Colonic mucosa (tissue), 4 donors: ENCODE measurements around the gene LMF1. TPM values are rescaled to one million over a fixed set of nuclear protein-coding genes. Genes with fewer than 3 reads are reported as not detected.

Experiments
- DNase-seq: peaks from one replicate; pipeline ENCODE4 v3.0.0-alpha.2; 2020
- H3K27ac ChIP-seq: fragments of 200-600 bp; one replicate; pipeline ENCODE4 v1.8.0; 2021
- H3K27me3 ChIP-seq: fragments of 200-600 bp; one replicate; pipeline ENCODE4 v1.8.0; 2021
- H3K36me3 ChIP-seq: fragments of 200-600 bp; one replicate; pipeline ENCODE4 v1.8.0; 2021
- H3K4me1 ChIP-seq: fragments of 200-600 bp; one replicate; pipeline ENCODE4 v1.8.0; 2021; ENCODE audit warnings: mild to moderate bottlenecking
- H3K4me3 ChIP-seq: fragments of 200-600 bp; one replicate; pipeline ENCODE4 v1.8.0; 2021
- H3K9ac ChIP-seq, 2 donors: one replicate each; pipeline ENCODE4 v1.7.0; 2013; ENCODE audit warnings: control low read depth in 2 of 2, low read depth in 2 of 2, low read length in 2 of 2
- H3K9me3 ChIP-seq: fragments of 200-600 bp; one replicate; pipeline ENCODE4 v1.8.0; 2021
- CTCF ChIP-seq: fragments of 200-600 bp; IDR thresholded peaks from one replicate; pipeline ENCODE4 v1.8.0; 2022; ENCODE audit warnings: antibody characterized with exemption, mild to moderate bottlenecking
- intact Hi-C: fragments of 100-400 bp; cut with DNase I; formaldehyde crosslinking; loops from one replicate; pipeline ENCODE4 v1.14.1; 2022
- total RNA-seq, 2 donors: library from RNA; stranded (reverse); fragmentation: NEBNext Ultra II Directional in 1 of 2; extraction: Animal tissue kit (Norgen Biotek cat#: 25700) in 1 of 2; gene quantifications; one replicate each; pipeline ENCODE4 v1.2.1, GENCODE V29; 2021
- donor health status: healthy.
- donor health status: DM: no; HTN: no; CAD: no.
- donor health status: DM: no; HTN: no; CAD: no.

The LMF1 gene
- total RNA-seq, 2 donors from 2014 or later, result 8.4 to 12.8 TPM

GRCh38 chr16:899683-900060 is 71.1 kb downstream of the LMF1 start:
- no peak overlapping the region for H3K9ac ChIP-seq
- H3K36me3 ChIP-seq, result no peaks in the 10 kb centered on the region
- H3K27ac ChIP-seq, result no peak overlapping the region
- no peaks in the 10 kb centered on the region for H3K9me3 ChIP-seq
- H3K4me1 ChIP-seq, result no peaks in the 10 kb centered on the region
- no peak overlapping the region for H3K4me3 ChIP-seq
- H3K27me3 ChIP-seq, result no peaks in the 10 kb centered on the region
- TF ChIP-seq CTCF, result no peak
- no peak for DNase-seq
- intact Hi-C loops, result no loop called here

- Histone ChIP-seq H3K4me3 (no peak overlapping the region), H3K27ac (no peak overlapping the region), H3K9ac (no peak overlapping the region), H3K27me3 (no peaks in the 10 kb centered on the region), H3K4me1 (no peaks in the 10 kb centered on the region), H3K9me3 (no peaks in the 10 kb centered on the region), H3K36me3 (no peaks in the 10 kb centered on the region)
- intact Hi-C loops, result no loop called here
- TF ChIP-seq CTCF, result no peak
- DNase-seq, result no peak
Observed at GRCh38 chr16:898761-899682, 71.8 kb downstream of the LMF1 start.

DNA sequence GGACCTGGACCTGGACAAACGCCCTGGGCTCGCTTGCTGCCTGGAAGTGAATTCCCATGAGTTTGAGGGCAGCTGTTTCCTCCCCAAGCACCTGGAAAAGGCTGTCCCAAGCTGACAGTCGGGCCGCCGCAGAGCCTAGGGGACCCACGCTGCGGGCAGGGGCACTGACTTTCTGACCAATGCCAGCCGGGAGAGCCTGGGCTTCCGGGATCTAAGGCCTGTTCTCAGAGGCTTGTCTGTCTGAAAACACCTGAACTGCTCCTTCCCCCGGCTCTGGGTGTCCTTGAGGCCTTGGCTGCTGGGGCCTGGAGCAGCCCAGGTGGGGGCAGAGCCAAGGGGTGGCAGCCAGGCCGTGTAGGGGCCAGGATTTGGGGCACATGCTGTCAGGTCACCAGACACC is 72.6 kb downstream of the LMF1 start:
- no peak for DNase-seq
- Histone ChIP-seq H3K9ac (no peak overlapping the region), H3K27ac (no peak overlapping the region), H3K36me3 (no peaks in the 10 kb centered on the region), H3K27me3 (no peaks in the 10 kb centered on the region), H3K4me1 (no peaks in the 10 kb centered on the region), H3K9me3 (no peaks in the 10 kb centered on the region), H3K4me3 (no peak overlapping the region)
- no peak for TF ChIP-seq CTCF
- intact Hi-C loops, result no loop called here

DNA sequence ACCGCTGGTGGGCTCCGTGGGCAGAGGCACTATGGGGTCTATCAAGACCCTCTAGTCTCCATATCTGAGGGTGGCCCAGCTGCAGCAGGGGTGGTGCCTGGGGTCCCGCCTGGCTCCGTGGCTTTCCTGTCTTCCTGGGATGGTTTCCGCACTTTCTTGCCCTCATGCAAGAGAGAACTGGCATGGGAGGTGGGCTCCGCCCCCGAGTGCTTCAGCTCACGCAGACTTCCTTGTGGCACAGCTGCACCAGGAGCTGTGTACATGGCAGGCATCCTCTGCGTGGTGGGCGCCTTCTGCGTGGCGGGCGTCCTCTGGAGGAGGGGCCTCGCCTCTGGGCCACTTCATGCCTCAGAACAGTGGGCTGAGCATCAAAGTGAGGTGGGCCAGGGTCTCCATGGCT is 73.1 kb downstream of the LMF1 start:
- intact Hi-C loops, result no loop called here
- Histone ChIP-seq H3K4me3 (no peak overlapping the region), H3K9me3 (no peaks in the 10 kb centered on the region), H3K36me3 (no peaks in the 10 kb centered on the region), H3K9ac (no peak overlapping the region), H3K27ac (no peak overlapping the region), H3K27me3 (no peaks in the 10 kb centered on the region), H3K4me1 (no peaks in the 10 kb centered on the region)
- DNase-seq, result no peak
- no peak for TF ChIP-seq CTCF

DNA sequence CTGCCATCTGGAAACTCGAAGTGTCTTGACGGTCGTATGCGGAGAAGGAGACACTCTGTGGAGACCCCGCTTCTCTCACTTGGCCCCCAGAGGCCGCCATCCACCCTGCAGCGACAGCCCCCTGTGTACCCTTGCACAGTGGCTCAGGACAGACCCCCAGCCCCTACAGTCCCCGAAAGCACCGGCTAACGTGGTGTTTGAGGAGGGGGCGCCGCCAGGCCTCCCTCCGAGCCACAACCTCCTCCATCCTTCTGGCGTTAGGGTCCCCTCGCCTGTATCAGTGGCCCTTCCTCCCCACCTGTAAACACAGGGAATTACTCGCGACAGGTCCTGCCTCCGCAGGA is 73.6 kb downstream of the LMF1 start:
- no peak for DNase-seq

More for the DNA sequence above, 73.6 kb downstream of the LMF1 start:
- Histone ChIP-seq H3K4me1 (no peaks in the 10 kb centered on the region), H3K36me3 (no peaks in the 10 kb centered on the region), H3K9me3 (no peaks in the 10 kb centered on the region), H3K27ac (no peak overlapping the region), H3K4me3 (no peak overlapping the region), H3K9ac (no peak overlapping the region), H3K27me3 (no peaks in the 10 kb centered on the region)
- no peak for TF ChIP-seq CTCF
- intact Hi-C loops, result no loop called here
